GM18526 (cell line): ENCODE data around the gene KRT36.

Source experiments
- POLR2A ChIP-seq: IDR thresholded peaks from 3 replicates; pipeline ENCODE4 v1.6.1; 2011; ENCODE audit not compliant: insufficient read length; ENCODE audit errors: extremely low read depth

The KRT36 gene

GRCh38 chr17:41451154-41451728 lies 38.5 kb downstream of the KRT36 start:
- no peak for TF ChIP-seq POLR2A

GRCh38 chr17:41449008-41449407 lies 40.7 kb downstream of the KRT36 start:
- TF ChIP-seq POLR2A = no peak

- TF ChIP-seq POLR2A = no peak
These were observed 41.2 kb downstream of the KRT36 start for GRCh38 chr17:41448506-41448905.

GRCh38 chr17:41446806-41447205 lies 42.9 kb downstream of the KRT36 start:
- no peak for TF ChIP-seq POLR2A

GRCh38 chr17:41444640-41445039 lies 45.1 kb downstream of the KRT36 start:
- no peak for TF ChIP-seq POLR2A

- TF ChIP-seq POLR2A = no peak
These were observed 45.5 kb downstream of the KRT36 start for GRCh38 chr17:41444186-41444585.

GRCh38 chr17:41442739-41443138 lies 47.0 kb downstream of the KRT36 start:
- no peak for TF ChIP-seq POLR2A

- TF ChIP-seq POLR2A = no peak
These were observed 49.1 kb downstream of the KRT36 start, which contains the start of gene KRT38 for GRCh38 chr17:41440531-41441033. Gene KRT38, minus strand, starts transcription at chr17:41440983. Its CDS starts 62 bp downstream, at chr17:41440921.

GRCh38 chr17:41439375-41439774 lies 50.3 kb downstream of the KRT36 start:
- no peak for TF ChIP-seq POLR2A

- no peak for TF ChIP-seq POLR2A
These were observed 51.9 kb downstream of the KRT36 start for GRCh38 chr17:41437769-41438168.

GRCh38 chr17:41437254-41437653 lies 52.5 kb downstream of the KRT36 start:
- TF ChIP-seq POLR2A = no peak
